Prostate gland (tissue), 2 donors: ENCODE measurements around the gene NAPB. TPM values are rescaled to one million over a fixed set of nuclear protein-coding genes. Genes with fewer than 3 reads are reported as not detected.
A peak's percentile ranks its signal among the peaks of the same experiment; 100 is the strongest.
"Not testable (repeated sequence)": the region's sequence is repeated elsewhere in the genome, so short reads cannot be mapped to it uniquely, and the experiment has no call there.

Experiments
- DNase-seq: peaks from one replicate; pipeline ENCODE4 v3.0.0-alpha.2; 2019; ENCODE audit warnings: low spot score
- H3K27ac ChIP-seq, 2 donors: fragments of 200-600 bp; sonication (generic); 2 replicates each; pipeline ENCODE4 v1.5.1; 2017 to 2019
- H3K27me3 ChIP-seq: fragments of 200-600 bp; sonication (generic); replicated peaks from 2 replicates; pipeline ENCODE4 v1.5.1; 2019; ENCODE audit not compliant: insufficient read depth
- H3K36me3 ChIP-seq, 2 donors: fragments of 200-600 bp; sonication (generic); 1 replicate in 1 of 2; 2 replicates in 1 of 2; pipeline versions ENCODE4 v1.5.1 to v1.8.1; 2017 to 2019
- H3K4me1 ChIP-seq: fragments of 200-600 bp; sonication (generic); replicated peaks from 2 replicates; pipeline ENCODE4 v1.5.1; 2019
- H3K4me3 ChIP-seq, 2 donors: fragments of 200-600 bp; sonication (generic); 2 replicates each; pipeline ENCODE4 v1.5.1; 2017 to 2019
- H3K9me3 ChIP-seq: fragments of 200-600 bp; sonication (generic); 2 replicates; pipeline ENCODE4 v1.5.1; 2017
- CTCF ChIP-seq, 4 experiments: fragments of 200-600 bp in 2 of 4; fragments of 450-650 bp in 2 of 4; sonication (generic) in 2 of 4; IDR thresholded peaks; 1 replicate in 3 of 4; 2 replicates in 1 of 4; pipeline ENCODE4 v1.5.1; 2016 to 2019; ENCODE audit warnings: antibody characterized with exemption in 4 of 4, mild to moderate bottlenecking in 2 of 4, moderate library complexity in 2 of 4
- POLR2A ChIP-seq: fragments of 450-650 bp; IDR thresholded peaks from one replicate; pipeline ENCODE4 v1.6.1; 2016; ENCODE audit warnings: antibody characterized with exemption, mild to moderate bottlenecking
- POLR2AphosphoS5 ChIP-seq: sonication (generic); formaldehyde crosslinking; IDR thresholded peaks from one replicate; pipeline ENCODE4 v1.6.1; 2017; ENCODE audit warnings: antibody characterized with exemption
- WGBS: methylation state at CpG from one replicate; pipeline ENCODE4 v1.1.5; 2018; 5-methylcytosine and 5-hydroxymethylcytosine counted together
- intact Hi-C: fragments of 100-400 bp; cut with DNase I; formaldehyde crosslinking; loops from one replicate; pipeline ENCODE4 v1.14.2; 2022
- total RNA-seq, 2 donors: library from RNA; depleted of rRNA; stranded (reverse); fragments of >200 nt; gene quantifications; one replicate each; pipeline ENCODE4 v1.1.0, GENCODE V29; 2016

Gene NAPB
- total RNA-seq, 2 donors from 2014 or later = 8.1 to 24.3 TPM

- no peaks in the 10 kb centered on the region for H3K27me3 ChIP-seq
- DNase-seq = peak; percentile 29
- H3K4me3 ChIP-seq = peak overlapping the region; percentile 88 to 89
- H3K4me1 ChIP-seq = peaks cover 8% of the 10 kb centered on the region
- intact Hi-C loops = loop anchor here (1.0 to 10.0 kb wide), 2 partner anchors 68 to 1704 kb away; partner anchors contain the start of gene ACSS1
- WGBS = under 1% methylated on average over 60 of the region's 64 CpGs
- no peaks in the 10 kb centered on the region for H3K9me3 ChIP-seq
- H3K27ac ChIP-seq = peak overlapping the region; percentile 96 to 99
- TF ChIP-seq POLR2A (peak; percentile 12), CTCF (IDR thresholded peaks at IDR 0.05) (no peak), POLR2AphosphoS5 (peak; percentile 3)
- no peaks in the 10 kb centered on the region for H3K36me3 ChIP-seq
Measured at GRCh38 chr20:23350904-23351838, 70.1 kb downstream of the NAPB start.

GRCh38 chr20:23350196-23350903, 70.9 kb downstream of the NAPB start, which contains the start of gene NXT1:
TSS of gene NXT1 (plus strand) at chr20:23350791. CDS start at chr20:23354042, 3,251 bp downstream.
- peak; percentile 98 for DNase-seq
- intact Hi-C loops = loop anchor here (1.0 to 10.0 kb wide), 2 partner anchors 69 to 1704 kb away; partner anchors contain the start of gene ACSS1
- under 1% methylated on average over 65 of the region's 65 CpGs for WGBS
- H3K27ac ChIP-seq = peak within 1 kb of the TSS; percentile 96 to 99
- H3K36me3 ChIP-seq = no peaks in the 10 kb centered on the region
- H3K4me3 ChIP-seq = peak within 1 kb of the TSS; percentile 88 to 89
- H3K27me3 ChIP-seq = no peaks in the 10 kb centered on the region
- peak in 2 of 4 experiments; percentile 10 to 14 for TF ChIP-seq CTCF (IDR thresholded peaks at IDR 0.05)
- peak; percentile 82 for TF ChIP-seq POLR2A
- TF ChIP-seq POLR2AphosphoS5 = peak; percentile 98
- H3K4me1 ChIP-seq = peaks cover 8% of the 10 kb centered on the region
- no peaks in the 10 kb centered on the region for H3K9me3 ChIP-seq

- H3K4me1 ChIP-seq = peaks cover 8% of the 10 kb centered on the region
- TF ChIP-seq POLR2A = no peak
- peak; percentile 55 for TF ChIP-seq POLR2AphosphoS5
- peak; percentile 26 to 71 (median 54) for TF ChIP-seq CTCF (IDR thresholded peaks at IDR 0.05)
- H3K36me3 ChIP-seq = no peaks in the 10 kb centered on the region
- peak; percentile 85 for DNase-seq
- H3K27me3 ChIP-seq = no peaks in the 10 kb centered on the region
- peak overlapping the region; percentile 88 to 89 for H3K4me3 ChIP-seq
- 4% methylated on average over 23 of the region's 23 CpGs for WGBS
- no peaks in the 10 kb centered on the region for H3K9me3 ChIP-seq
- H3K27ac ChIP-seq = peak overlapping the region; percentile 96 to 99
- intact Hi-C loops = loop anchor here (1.0 to 10.0 kb wide), 5 partner anchors 70 to 1705 kb away; partner anchors contain the start of genes ACSS1 and CST9
Measured at GRCh38 chr20:23349338-23350195, 71.7 kb downstream of the NAPB start.

- H3K4me3 ChIP-seq, H3K27me3 ChIP-seq, H3K36me3 ChIP-seq, H3K4me1 ChIP-seq, H3K9me3 ChIP-seq, DNase-seq: not testable (repeated sequence)
- intact Hi-C loops = loop anchor here (5.0 to 10.0 kb wide), 3 partner anchors 259 to 1014 kb away; partner anchors contain the start of gene CST9
- 89% methylated on average over 6 of the region's 6 CpGs for WGBS
- peak overlapping the region in 1 of 2 donors; percentile 96 for H3K27ac ChIP-seq
Measured at GRCh38 chr20:23348510-23348909, 72.8 kb downstream of the NAPB start.
